Suprapubic skin (tissue), 4 donors: ENCODE data around the gene SLC12A5.

Source experiments
- EP300 ChIP-seq: sonication (generic); formaldehyde crosslinking; IDR thresholded peaks from one replicate; pipeline ENCODE4 v1.6.1; 2017; ENCODE audit warnings: antibody characterized with exemption
- POLR2A ChIP-seq, 2 donors: fragments of 450-650 bp; IDR thresholded peaks; one replicate each; pipeline ENCODE4 v1.6.1; 2017; ENCODE audit warnings: antibody characterized with exemption in 2 of 2, mild to moderate bottlenecking in 2 of 2, moderate library complexity in 2 of 2
- POLR2AphosphoS5 ChIP-seq, 3 donors: sonication (generic); formaldehyde crosslinking; IDR thresholded peaks; one replicate each; pipeline ENCODE4 v1.6.1; 2017; ENCODE audit warnings: antibody characterized with exemption in 3 of 3
- TF ChIP-seq, protein P1 (sequence below), 2 donors: fragments of 200-600 bp in 1 of 2; fragments of 450-650 bp in 1 of 2; sonication (generic) in 1 of 2; IDR thresholded peaks; one replicate each; pipeline ENCODE4 v1.5.1; 2016 to 2019; ENCODE audit warnings: antibody characterized with exemption in 2 of 2, mild to moderate bottlenecking in 1 of 2, moderate library complexity in 1 of 2

DNA sequence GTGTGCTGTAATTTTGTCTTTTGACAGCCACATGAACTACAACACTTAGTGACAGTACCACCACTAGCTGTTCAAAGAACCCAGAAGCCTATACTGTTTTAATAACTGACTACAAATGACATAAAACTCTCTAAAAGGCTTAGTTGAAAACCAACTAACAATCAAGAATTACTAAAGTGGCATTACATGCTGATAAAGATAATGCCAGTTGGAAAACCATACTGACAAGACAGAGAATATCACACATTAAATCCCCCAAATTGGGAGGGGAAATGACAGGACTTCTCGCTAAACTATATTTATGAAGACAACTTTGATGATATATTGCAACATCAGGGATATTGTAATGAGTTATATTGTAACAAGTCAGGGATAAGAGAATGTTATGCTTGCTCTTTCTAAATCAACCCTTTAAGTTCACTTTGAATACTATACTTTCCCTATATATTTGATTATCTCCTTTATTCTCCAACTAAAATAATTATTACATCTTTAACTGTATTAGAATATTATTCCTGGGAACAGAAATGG, 54.6 kb downstream of the SLC12A5 start:
- TF ChIP-seq, protein P1, sequence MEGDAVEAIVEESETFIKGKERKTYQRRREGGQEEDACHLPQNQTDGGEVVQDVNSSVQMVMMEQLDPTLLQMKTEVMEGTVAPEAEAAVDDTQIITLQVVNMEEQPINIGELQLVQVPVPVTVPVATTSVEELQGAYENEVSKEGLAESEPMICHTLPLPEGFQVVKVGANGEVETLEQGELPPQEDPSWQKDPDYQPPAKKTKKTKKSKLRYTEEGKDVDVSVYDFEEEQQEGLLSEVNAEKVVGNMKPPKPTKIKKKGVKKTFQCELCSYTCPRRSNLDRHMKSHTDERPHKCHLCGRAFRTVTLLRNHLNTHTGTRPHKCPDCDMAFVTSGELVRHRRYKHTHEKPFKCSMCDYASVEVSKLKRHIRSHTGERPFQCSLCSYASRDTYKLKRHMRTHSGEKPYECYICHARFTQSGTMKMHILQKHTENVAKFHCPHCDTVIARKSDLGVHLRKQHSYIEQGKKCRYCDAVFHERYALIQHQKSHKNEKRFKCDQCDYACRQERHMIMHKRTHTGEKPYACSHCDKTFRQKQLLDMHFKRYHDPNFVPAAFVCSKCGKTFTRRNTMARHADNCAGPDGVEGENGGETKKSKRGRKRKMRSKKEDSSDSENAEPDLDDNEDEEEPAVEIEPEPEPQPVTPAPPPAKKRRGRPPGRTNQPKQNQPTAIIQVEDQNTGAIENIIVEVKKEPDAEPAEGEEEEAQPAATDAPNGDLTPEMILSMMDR (IDR thresholded peaks at IDR 0.05) = no peak
- no peak for TF ChIP-seq POLR2A (IDR thresholded peaks at IDR 0.05)
- TF ChIP-seq EP300 = no peak
- TF ChIP-seq POLR2AphosphoS5 (IDR thresholded peaks at IDR 0.05) = no peak
